Astrocyte of the cerebellum (primary cell): ENCODE results near the gene UMAD1.
A peak's percentile ranks its signal among the peaks of the same experiment; 100 is the strongest.
"Not testable (repeated sequence)": the region's sequence is repeated elsewhere in the genome, so short reads cannot be mapped to it uniquely, and the experiment has no call there.

ENCODE experiments used
- DNase-seq: peaks from one replicate; pipeline ENCODE4 v3.0.0-alpha.2; 2011; ENCODE audit warnings: low read depth
- H3K4me3 ChIP-seq: 2 replicates; pipeline ENCODE4 v1.5.1; 2011; ENCODE audit warnings: mild to moderate bottlenecking, low read depth, low read length, moderate library complexity
- in situ Hi-C: cut with HindIII; loops from 2 replicates; pipeline ENCODE4 v1.10.0; 2017; ENCODE audit warnings: low sequenced_read_pairs
- TF ChIP-seq, protein P1 (sequence below): IDR thresholded peaks from 2 replicates; pipeline ENCODE4 v1.5.1; 2012; ENCODE audit warnings: low read length, low read depth, moderate library complexity, mild to moderate bottlenecking; ENCODE audit errors: missing control alignments

The UMAD1 gene

DNA sequence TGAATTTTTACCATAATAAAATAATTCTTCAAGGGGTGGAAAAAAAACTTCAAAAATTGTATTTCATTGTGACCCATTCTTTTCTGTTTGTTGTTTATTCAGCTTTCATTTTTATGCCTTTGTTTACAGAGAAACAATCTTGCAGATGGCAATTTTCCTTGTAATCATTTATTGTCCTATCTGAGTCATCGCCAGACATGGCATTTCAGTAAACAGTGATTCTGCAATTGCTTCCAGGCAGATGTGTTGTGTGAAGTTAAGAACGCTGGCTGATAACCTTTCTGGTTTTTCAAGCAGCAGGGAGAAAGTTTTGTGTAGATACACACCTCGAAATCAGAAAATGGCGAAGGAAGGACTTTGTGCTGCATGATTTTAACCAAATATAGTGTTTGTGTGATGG, 158.6 kb downstream of the UMAD1 start:
- no peak for DNase-seq
- in situ Hi-C loops, result no loop called here
- TF ChIP-seq, protein P1, sequence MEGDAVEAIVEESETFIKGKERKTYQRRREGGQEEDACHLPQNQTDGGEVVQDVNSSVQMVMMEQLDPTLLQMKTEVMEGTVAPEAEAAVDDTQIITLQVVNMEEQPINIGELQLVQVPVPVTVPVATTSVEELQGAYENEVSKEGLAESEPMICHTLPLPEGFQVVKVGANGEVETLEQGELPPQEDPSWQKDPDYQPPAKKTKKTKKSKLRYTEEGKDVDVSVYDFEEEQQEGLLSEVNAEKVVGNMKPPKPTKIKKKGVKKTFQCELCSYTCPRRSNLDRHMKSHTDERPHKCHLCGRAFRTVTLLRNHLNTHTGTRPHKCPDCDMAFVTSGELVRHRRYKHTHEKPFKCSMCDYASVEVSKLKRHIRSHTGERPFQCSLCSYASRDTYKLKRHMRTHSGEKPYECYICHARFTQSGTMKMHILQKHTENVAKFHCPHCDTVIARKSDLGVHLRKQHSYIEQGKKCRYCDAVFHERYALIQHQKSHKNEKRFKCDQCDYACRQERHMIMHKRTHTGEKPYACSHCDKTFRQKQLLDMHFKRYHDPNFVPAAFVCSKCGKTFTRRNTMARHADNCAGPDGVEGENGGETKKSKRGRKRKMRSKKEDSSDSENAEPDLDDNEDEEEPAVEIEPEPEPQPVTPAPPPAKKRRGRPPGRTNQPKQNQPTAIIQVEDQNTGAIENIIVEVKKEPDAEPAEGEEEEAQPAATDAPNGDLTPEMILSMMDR, result no peak
- no peak overlapping the region for H3K4me3 ChIP-seq

DNA sequence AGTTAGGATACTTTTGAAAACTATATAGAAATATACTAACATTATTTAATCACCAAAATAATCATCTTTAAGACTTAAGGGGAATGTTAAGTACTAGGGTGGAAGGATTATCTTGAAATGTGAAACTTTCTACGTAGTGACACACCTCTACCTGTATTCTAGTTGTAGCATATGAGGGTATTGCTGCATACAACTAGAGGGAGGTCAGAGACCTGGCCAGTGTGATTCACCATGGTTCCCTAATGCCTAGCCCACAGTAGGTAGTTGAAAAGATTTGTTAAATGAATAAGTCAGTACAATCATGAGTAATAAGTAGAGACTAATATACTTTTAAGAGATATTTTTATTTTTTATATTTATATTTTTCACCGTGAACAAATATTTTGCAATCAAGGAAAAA, 162.0 kb downstream of the UMAD1 start:
- H3K4me3 ChIP-seq, result no peak overlapping the region
- DNase-seq, result no peak
- TF ChIP-seq, protein P1, result no peak
- in situ Hi-C loops, result no loop called here

DNA sequence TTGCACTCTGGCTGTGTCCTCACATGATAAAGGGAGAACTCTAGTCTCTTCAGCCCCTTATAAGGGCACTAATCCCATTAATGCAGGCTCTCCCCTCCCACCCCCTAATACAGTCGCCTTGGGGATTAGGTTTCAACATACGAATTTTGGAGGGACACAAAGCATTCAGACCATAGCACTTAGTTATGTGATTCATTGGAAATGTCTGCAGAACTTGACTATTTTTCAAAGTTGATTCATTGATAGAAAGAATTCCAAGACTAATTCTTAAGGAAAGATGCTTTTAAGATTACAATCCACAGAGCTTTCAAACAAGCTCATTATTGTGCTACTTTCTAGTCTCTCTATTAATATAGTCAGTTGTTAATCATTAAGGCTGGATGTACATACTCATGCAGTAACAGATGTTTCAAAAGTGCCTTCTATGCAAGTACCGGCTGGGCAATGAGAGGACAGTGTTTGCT, 163.2 kb downstream of the UMAD1 start:
- DNase-seq, result no peak
- TF ChIP-seq, protein P1, result no peak
- in situ Hi-C loops, result no loop called here
- no peak overlapping the region for H3K4me3 ChIP-seq

DNA sequence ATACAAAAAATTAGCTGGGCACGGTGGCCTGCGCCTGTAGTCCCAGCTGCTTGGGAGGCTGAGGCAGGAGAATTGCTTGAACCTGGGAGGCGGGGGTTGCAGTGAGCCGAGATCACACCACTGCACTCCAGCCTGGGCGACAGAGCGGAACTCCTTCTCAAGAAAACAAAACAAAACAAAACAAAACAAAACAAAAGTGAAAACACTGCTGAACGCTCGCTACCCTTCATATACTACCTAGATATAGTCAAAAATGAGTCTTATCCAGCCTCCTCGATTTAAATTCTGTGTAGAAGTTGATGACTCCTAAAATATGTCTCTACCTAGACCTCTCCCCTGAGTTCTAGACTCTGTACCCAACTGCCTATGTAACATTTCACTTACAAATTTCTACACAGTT, 164.3 kb downstream of the UMAD1 start:
- DNase-seq, H3K4me3 ChIP-seq, in situ Hi-C loops: not testable (repeated sequence)

DNA sequence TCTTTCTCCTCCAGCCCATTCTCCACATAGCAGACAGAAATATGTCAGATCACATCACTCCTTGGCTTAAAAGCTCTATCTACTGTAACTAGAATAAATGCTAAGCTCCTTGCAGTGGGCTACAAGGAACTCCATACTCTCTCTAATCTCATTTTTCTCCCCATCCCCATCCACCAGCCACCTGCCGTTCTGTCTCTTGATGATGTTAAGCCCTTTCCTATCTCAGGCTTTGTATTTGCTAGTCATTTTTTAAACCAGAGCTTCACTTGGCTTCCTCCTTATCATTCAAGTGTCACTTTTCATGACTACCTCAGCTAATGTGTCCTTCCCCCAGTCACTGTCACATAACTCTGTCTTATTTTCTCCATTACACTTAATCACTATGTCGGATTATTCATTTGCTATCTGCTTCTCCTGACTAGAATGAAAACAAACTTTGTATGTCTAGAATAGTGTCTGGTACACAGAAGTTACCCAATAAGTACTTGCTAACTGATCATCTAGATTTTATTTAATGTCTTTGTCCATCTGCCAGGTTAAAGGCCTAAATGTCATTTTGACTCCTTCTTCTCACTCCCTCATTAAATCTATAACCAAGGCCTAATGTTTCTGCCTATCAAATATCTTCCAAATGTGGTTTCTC, 165.1 kb downstream of the UMAD1 start:
- TF ChIP-seq, protein P1, result no peak
- no peak for DNase-seq
- no peak overlapping the region for H3K4me3 ChIP-seq
- in situ Hi-C loops, result no loop called here

DNA sequence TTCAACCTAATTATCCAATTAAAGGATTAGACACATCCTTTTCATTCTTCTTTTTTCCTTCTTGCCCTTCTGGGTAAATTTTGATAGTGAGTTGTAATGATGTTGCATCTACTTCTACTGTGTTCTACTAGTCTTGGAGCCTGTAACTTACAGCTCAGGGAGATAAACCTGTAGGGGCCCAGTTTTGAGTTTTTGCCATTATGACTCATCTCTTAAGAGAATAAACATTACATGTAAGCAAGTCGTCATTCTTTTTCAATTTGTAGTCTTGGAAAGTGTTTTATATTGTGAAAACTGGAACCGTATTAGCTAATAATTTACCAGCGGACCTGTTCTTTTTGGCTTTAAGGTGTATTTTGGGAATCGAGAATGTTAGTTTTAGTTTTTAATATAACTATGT, 167.6 kb downstream of the UMAD1 start:
- H3K4me3 ChIP-seq, result no peak overlapping the region
- TF ChIP-seq, protein P1, result no peak
- in situ Hi-C loops, result no loop called here
- peak; percentile 53 for DNase-seq

DNA sequence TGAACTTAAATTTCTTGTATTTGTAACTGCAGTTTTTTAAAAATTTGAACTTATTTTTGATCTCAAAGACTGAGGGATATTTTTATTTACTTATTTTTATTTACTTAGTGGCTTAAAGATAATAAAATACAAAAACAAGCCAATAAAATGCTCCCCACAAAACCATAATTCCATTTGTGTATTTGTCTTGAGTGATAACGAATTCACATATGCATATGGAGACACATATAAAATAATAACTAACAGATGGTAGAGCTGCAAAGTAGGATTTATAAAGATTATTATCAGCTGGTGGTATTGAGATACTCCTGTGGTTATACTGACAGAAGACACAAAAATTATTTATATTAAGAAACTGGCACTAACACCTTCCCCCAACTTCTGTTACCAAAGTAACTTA, 168.1 kb downstream of the UMAD1 start:
- H3K4me3 ChIP-seq, result no peak overlapping the region
- DNase-seq, result no peak
- TF ChIP-seq, protein P1, result no peak
- in situ Hi-C loops, result no loop called here
